Head of caudate nucleus (tissue), 42 donors: ENCODE data around the gene DNAJB6.

Experiments
- DNase-seq, 42 donors: peaks; one replicate each; pipeline versions ENCODE4 v3.0.0 to v3.0.0-alpha.2; 2020 to 2021; ENCODE audit warnings: mixed read lengths in 7 of 42
- intact Hi-C: fragments of 100-400 bp; cut with DNase I; formaldehyde crosslinking; loops from one replicate; pipeline ENCODE4 v1.15.0; 2022

Gene DNAJB6

DNA sequence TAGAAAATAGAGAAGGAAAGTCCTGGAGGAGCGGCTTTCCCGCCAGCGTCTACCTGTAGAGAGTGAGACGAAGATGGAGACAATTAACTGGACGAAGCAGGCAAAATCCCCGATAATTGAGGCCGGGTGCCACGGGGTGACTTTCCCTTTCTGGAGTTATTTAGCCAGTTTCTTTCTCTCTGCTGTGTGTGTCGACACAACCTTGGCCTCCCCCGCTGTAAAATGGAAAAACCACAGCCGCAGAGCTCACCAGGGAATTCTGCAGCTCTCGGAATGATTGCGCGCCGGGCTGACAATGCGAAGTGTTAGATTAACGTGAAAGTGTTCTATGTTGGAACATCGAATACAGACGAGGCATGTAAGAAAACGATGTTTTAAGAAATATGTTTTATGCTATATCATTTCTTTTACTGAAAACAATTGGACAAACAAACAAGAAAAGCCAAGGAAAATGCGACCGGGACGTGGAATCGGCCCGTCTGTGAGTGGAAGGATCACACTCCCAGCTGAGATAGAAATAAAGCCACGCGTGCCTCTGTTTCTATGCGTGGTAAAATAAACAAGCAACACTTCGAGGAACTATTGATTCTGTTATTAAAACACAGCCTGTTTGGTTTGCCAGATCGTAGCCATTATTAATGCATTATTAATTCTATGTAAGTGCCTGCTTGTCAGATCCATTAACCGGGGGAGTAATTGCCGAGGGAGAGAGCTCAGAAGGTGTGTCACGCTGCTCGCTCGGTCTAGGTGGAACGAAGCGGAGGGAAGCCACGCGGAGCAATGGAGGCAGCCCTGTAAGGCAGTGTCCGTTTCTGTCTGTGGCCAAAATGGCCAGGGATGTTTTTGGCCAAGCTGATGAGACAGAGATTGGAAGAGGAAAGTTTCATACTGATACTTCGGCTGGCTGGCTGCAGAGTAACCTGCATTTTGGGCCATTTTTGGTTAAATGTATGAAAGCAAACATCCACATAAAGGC is 129.4 kb downstream of the DNAJB6 start:
- intact Hi-C loops: no loop called here

DNA sequence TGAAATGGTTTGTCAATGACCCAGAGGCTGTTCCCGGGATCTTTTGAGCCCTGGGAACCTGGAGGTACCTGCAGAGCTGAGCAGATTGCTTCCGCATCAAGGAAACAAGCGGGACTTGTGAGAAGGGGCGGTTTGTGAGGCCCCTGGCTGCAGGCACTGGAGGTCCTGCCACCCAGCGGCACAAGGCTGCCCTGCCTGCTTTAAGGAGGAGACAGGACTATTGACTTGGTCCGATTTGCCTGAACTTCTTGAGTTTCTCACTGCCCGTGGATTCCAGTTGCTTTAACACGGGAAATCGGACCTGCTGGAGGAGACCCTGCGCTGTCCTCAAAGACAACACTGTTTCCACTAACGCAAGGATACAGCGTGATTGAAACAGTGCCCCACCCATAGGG is 130.1 kb downstream of the DNAJB6 start:
- DNase-seq: peak in 5 of 42 donors; percentile 19 to 42 (median 36)

More for the DNA sequence above, 129.4 kb downstream of the DNAJB6 start:
- DNase-seq: peak in 8 of 42 donors; percentile 6 to 46 (median 33)

More for the DNA sequence above, 130.1 kb downstream of the DNAJB6 start:
- intact Hi-C loops: no loop called here
